ENCODE results near the gene ST3GAL6. TPM values are rescaled to one million over a fixed set of nuclear protein-coding genes. Genes with fewer than 3 reads are reported as not detected.

The ST3GAL6 gene
- total and polyA plus RNA-seq, 2 of the 13 experiments (the other 11 are each of a cell fraction or from before 2014, with no cell fraction given), result 17.5 to 23.2 TPM

GRCh38 chr3:98727638-98728037 is 35.5 kb upstream of the ST3GAL6 start:
- CTCF ChIA-PET (ENCODE audit: low intra/inter-chr PET ratio, low total read pairs), result no interaction called here
- no peak for ATAC-seq

More at GRCh38 chr3:98727638-98728037, 35.5 kb upstream of the ST3GAL6 start:
- BruUV-seq (replicated peaks), result no TSS peak
- in situ Hi-C loops (cut with HindIII; ENCODE audit: extremely low pct_ligation_motif_present, low pct_unique_long_range_greater_than_20kb), result no loop called here
- Histone ChIP-seq H3K9me3 (ENCODE audit: low read length) (no peaks in the 10 kb centered on the region), H2AFZ (ENCODE audit: low read length) (no peak overlapping the region), H3K36me3 (replicated peaks in 1 of 2; ENCODE audit: control insufficient read depth in 1 of 2, insufficient read depth in 2 of 2, low read length in 2 of 2) (no peaks in the 10 kb centered on the region), H3K4me1 (ENCODE audit: insufficient read depth, low read length) (peaks cover 18% of the 10 kb centered on the region), H3K4me3 (replicated peaks in 1 of 3; ENCODE audit: insufficient read depth in 1 of 3, low read depth in 2 of 3, low read length in 3 of 3) (no peak overlapping the region), H4K20me1 (ENCODE audit: insufficient read depth, low read length) (no peaks in the 10 kb centered on the region), H3K79me2 (ENCODE audit: insufficient read depth, low read length) (no peaks in the 10 kb centered on the region), H3K27me3 (ENCODE audit: control insufficient read depth in 1 of 2, insufficient read depth in 2 of 2, low read length in 2 of 2) (no peaks in the 10 kb centered on the region; a peak in 1 of 5 replicates), H3K4me2 (ENCODE audit: low read depth, low read length) (no peak overlapping the region), H3K9ac (ENCODE audit: insufficient read depth, low read depth, low read length) (no peak overlapping the region), H3K27ac (ENCODE audit: extremely low read length, insufficient read depth, low read length) (no peak overlapping the region)
- 96% methylated on average over 3 of the region's 3 CpGs for WGBS (ENCODE audit: low lambda C conversion rate)
- DNase-seq (ENCODE audit: low spot score), result no peak
- FAIRE-seq, result no peak
- intact Hi-C loops (cut with micrococcal nuclease; ENCODE audit: unreplicated experiment), result loop anchor here (5.0 kb wide), 1 partner anchor 115 kb away; no protein-coding TSS in a partner anchor
- TF ChIP-seq ZFX (CRISPR knock-in tag; IDR thresholded peaks at IDR 0.05; ENCODE audit: low read depth) (no peak), ATF7-NPFF (CRISPR knock-in tag; IDR thresholded peaks at IDR 0.05; ENCODE audit: low read depth) (no peak), MIXL1 (CRISPR knock-in tag; IDR thresholded peaks at IDR 0.05) (no peak), ZNF326 (CRISPR knock-in tag; IDR thresholded peaks at IDR 0.05; ENCODE audit: borderline replicate concordance) (no peak), ZNF549 (CRISPR knock-in tag; IDR thresholded peaks at IDR 0.05) (no peak), ZNF335 (CRISPR knock-in tag; IDR thresholded peaks at IDR 0.05) (no peak), SRSF4 (IDR thresholded peaks at IDR 0.05; ENCODE audit: low read depth, low read length, poor library complexity, severe bottlenecking) (no peak)
- TF ChIP-seq, protein P1, sequence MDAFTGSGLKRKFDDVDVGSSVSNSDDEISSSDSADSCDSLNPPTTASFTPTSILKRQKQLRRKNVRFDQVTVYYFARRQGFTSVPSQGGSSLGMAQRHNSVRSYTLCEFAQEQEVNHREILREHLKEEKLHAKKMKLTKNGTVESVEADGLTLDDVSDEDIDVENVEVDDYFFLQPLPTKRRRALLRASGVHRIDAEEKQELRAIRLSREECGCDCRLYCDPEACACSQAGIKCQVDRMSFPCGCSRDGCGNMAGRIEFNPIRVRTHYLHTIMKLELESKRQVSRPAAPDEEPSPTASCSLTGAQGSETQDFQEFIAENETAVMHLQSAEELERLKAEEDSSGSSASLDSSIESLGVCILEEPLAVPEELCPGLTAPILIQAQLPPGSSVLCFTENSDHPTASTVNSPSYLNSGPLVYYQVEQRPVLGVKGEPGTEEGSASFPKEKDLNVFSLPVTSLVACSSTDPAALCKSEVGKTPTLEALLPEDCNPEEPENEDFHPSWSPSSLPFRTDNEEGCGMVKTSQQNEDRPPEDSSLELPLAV (CRISPR knock-in tag; conservative IDR thresholded peaks at IDR 0.05; ENCODE audit: low read depth), result no peak
- TF ChIP-seq, protein P2, sequence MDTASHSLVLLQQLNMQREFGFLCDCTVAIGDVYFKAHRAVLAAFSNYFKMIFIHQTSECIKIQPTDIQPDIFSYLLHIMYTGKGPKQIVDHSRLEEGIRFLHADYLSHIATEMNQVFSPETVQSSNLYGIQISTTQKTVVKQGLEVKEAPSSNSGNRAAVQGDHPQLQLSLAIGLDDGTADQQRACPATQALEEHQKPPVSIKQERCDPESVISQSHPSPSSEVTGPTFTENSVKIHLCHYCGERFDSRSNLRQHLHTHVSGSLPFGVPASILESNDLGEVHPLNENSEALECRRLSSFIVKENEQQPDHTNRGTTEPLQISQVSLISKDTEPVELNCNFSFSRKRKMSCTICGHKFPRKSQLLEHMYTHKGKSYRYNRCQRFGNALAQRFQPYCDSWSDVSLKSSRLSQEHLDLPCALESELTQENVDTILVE (CRISPR knock-in tag; IDR thresholded peaks at IDR 0.05), result no peak
- POLR2A ChIA-PET, result no interaction called here
